GM21786 (cell line): ENCODE results near the gene ANKRD18B.
"Not testable (repeated sequence)": the region's sequence is repeated elsewhere in the genome, so short reads cannot be mapped to it uniquely, and the experiment has no call there.

ENCODE experiments used
- ATAC-seq: cut with Tn5 transposase; IDR thresholded peaks from one replicate; pipeline ENCODE4 v1.9.1; 2021; ENCODE audit not compliant: unreplicated experiment

ANKRD18B gene

GRCh38 chr9:33604936-33605335, 80.9 kb downstream of the ANKRD18B start:
- ATAC-seq, result not testable (repeated sequence)

GRCh38 chr9:33611358-33611757, 87.3 kb downstream of the ANKRD18B start:
- ATAC-seq, result no peak

GRCh38 chr9:33612410-33612809, 88.4 kb downstream of the ANKRD18B start:
- ATAC-seq, result not testable (repeated sequence)

- no peak for ATAC-seq
Measured at GRCh38 chr9:33614001-33614687, 90.1 kb downstream of the ANKRD18B start.

DNA sequence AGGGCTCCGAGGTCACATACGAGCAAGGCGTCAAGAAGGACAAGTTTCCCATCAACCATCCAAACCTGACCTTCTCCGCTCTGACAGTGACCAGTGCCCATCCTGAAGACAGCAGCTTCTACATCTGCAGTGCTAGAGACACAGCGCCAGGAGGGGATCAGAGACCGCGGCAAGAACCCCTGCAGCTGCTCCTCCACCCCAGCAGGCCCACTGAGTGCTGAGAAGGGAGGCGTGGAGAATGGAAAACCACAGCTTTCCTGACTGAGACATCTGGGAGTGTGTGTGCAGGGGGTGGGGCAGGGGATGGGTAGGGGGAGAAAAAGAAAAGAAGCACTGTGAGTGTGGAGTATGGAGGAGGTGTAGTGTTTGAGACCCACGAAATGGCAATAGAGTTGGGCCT, 94.3 kb downstream of the ANKRD18B start:
- not testable (repeated sequence) for ATAC-seq

- ATAC-seq, result no peak
Measured at GRCh38 chr9:33619666-33620404, 95.8 kb downstream of the ANKRD18B start.

GRCh38 chr9:33620738-33621439, 96.8 kb downstream of the ANKRD18B start:
- no peak for ATAC-seq
